ENCODE data around the gene GOLIM4.

DNA sequence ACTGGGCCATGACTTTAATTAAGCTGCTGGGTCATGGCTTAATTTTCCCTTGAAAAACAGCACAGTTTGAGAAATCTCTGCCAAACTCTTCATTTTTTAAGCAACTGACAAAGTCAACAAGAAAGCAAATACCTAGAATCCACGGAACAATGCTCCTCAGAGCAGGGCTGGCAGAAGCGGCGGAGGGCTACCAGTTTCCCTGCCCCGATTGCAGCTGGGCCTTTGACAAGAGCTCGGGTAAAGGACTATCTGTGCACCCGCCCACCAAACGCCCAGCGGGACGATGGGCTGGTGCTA lies 1.2 kb downstream of the GOLIM4 start:
- TF ChIP-seq, protein P1, sequence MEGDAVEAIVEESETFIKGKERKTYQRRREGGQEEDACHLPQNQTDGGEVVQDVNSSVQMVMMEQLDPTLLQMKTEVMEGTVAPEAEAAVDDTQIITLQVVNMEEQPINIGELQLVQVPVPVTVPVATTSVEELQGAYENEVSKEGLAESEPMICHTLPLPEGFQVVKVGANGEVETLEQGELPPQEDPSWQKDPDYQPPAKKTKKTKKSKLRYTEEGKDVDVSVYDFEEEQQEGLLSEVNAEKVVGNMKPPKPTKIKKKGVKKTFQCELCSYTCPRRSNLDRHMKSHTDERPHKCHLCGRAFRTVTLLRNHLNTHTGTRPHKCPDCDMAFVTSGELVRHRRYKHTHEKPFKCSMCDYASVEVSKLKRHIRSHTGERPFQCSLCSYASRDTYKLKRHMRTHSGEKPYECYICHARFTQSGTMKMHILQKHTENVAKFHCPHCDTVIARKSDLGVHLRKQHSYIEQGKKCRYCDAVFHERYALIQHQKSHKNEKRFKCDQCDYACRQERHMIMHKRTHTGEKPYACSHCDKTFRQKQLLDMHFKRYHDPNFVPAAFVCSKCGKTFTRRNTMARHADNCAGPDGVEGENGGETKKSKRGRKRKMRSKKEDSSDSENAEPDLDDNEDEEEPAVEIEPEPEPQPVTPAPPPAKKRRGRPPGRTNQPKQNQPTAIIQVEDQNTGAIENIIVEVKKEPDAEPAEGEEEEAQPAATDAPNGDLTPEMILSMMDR (IDR thresholded peaks at IDR 0.05) = no peak
- no peak for TF ChIP-seq POLR2A (IDR thresholded peaks at IDR 0.05)
